Measurements from ENCODE around the gene LSMEM2. TPM values are rescaled to one million over a fixed set of nuclear protein-coding genes. Genes with fewer than 3 reads are reported as not detected.

LSMEM2 gene
- total RNA-seq, 1 donor from 2014 or later, result 0.18 TPM

DNA sequence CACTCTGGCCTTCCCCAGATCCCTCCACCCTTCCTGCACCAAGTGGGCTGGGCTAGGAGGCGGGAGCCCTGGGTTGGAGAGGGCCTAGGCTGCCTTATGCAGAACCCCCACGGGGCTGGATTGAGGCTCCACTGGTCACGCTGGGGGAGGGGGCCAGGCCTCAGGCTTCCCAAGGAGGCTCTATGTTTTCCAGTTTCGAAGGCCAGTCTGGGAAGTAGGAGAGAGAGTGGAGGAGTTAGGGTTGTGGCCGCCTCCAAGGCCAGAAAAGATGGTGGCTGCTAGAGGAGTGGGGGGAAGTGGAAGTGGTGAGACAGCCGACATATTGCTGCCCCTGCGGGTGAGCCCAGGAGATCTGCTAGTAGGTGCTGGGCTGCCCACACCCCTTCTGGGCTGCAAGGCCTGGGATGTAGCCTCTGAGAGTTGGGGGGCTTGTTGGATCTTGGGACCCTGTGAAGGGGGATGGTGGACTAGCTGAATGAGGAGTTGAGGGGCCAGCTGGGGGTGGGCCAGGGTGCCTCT, 41.7 kb upstream of the LSMEM2 start:
- TF ChIP-seq, protein P1, sequence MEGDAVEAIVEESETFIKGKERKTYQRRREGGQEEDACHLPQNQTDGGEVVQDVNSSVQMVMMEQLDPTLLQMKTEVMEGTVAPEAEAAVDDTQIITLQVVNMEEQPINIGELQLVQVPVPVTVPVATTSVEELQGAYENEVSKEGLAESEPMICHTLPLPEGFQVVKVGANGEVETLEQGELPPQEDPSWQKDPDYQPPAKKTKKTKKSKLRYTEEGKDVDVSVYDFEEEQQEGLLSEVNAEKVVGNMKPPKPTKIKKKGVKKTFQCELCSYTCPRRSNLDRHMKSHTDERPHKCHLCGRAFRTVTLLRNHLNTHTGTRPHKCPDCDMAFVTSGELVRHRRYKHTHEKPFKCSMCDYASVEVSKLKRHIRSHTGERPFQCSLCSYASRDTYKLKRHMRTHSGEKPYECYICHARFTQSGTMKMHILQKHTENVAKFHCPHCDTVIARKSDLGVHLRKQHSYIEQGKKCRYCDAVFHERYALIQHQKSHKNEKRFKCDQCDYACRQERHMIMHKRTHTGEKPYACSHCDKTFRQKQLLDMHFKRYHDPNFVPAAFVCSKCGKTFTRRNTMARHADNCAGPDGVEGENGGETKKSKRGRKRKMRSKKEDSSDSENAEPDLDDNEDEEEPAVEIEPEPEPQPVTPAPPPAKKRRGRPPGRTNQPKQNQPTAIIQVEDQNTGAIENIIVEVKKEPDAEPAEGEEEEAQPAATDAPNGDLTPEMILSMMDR (IDR thresholded peaks at IDR 0.05; ENCODE audit: unreplicated experiment), result no peak
- H3K4me1 Mint-ChIP-seq (ENCODE audit: unreplicated experiment), result peaks cover 54% of the 10 kb centered on the region
- H3K4me3 Mint-ChIP-seq (ENCODE audit: unreplicated experiment), result peak overlapping the region; percentile 100
- H3K27me3 Mint-ChIP-seq (ENCODE audit: unreplicated experiment), result peaks cover 27% of the 10 kb centered on the region
- H3K27ac Mint-ChIP-seq (ENCODE audit: unreplicated experiment), result peak overlapping the region; percentile 89
- no peaks in the 10 kb centered on the region for H3K9me3 Mint-ChIP-seq (ENCODE audit: unreplicated experiment)
- peaks cover 26% of the 10 kb centered on the region for H3K36me3 Mint-ChIP-seq (ENCODE audit: low read depth, unreplicated experiment)
- DNase-seq (ENCODE audit: low spot score), result no peak

DNA sequence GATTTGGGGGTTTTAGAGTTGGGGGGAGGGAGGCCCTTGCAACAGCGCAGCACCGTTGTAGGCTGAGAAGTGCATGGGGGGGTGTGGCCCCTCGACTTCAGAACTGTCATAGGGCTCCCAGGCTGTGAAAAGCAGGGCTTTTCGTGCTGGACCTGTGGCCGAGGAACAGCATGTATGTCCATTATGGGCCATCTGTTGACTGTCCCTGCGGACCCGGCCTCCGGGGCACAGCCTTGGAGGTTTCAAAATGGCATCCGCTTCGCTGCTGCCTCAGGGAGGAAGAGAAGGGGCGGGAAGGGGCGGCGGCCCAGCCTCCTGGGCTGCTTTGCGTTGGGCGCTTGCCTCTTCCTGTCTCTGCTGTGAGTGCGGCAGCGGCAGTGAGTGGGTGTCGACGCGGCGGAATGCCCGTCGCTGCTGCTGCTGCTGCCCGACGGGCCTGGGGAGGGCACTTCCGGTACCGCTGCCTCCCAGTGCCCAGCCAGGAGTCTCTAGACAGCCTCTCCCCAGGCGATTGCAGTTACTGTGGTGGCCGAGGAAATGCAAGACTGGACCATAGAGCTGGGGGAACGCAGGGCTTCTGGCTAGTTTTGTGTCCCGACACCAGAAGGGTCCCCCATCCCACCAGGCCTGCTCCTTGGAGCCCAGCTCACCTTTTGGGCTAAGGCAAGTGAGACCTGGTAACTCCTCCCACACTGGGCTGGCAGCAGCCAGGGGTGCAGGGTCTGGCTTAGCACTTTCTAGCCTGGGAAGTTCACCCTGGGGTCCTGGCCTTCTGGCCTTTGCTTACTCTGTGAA, 40.9 kb upstream of the LSMEM2 start:
- peaks cover 30% of the 10 kb centered on the region for H3K36me3 Mint-ChIP-seq (ENCODE audit: low read depth, unreplicated experiment)
- peak overlapping the region; percentile 89 for H3K27ac Mint-ChIP-seq (ENCODE audit: unreplicated experiment)
- peaks cover 56% of the 10 kb centered on the region for H3K4me1 Mint-ChIP-seq (ENCODE audit: unreplicated experiment)
- DNase-seq (ENCODE audit: low spot score), result peak; percentile 74
- TF ChIP-seq, protein P1 (IDR thresholded peaks at IDR 0.05; ENCODE audit: unreplicated experiment), result no peak
- no peaks in the 10 kb centered on the region for H3K9me3 Mint-ChIP-seq (ENCODE audit: unreplicated experiment)
- peaks cover 24% of the 10 kb centered on the region for H3K27me3 Mint-ChIP-seq (ENCODE audit: unreplicated experiment)
- peak overlapping the region; percentile 100 for H3K4me3 Mint-ChIP-seq (ENCODE audit: unreplicated experiment)

DNA sequence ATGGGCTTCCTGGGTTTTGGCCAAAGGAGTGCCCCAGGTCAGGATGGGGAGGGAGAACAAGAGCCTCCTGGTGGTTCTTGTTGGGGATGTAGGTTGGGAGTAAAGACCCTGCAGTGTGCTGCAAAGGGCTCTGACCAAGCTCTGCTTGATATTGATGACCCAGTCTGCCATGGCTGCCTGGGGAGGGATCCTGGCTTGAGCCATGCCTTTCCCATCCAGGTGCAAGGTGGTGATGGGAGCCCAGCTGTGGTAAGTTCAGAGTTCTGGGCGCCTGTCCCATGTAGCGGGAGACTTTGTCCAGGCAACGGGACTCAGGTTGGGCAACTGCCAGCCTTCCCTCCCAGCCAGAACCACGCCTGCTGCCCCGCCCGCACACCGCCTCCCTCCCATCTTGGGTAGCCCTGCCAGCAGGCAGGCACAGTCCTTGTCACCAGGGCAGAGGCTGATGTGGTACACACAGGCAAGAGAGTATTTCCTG, 40.3 kb upstream of the LSMEM2 start:
- TF ChIP-seq, protein P1 (IDR thresholded peaks at IDR 0.05; ENCODE audit: unreplicated experiment), result no peak
- H3K4me1 Mint-ChIP-seq (ENCODE audit: unreplicated experiment), result peaks cover 57% of the 10 kb centered on the region
- no peak for DNase-seq (ENCODE audit: low spot score)
- H3K9me3 Mint-ChIP-seq (ENCODE audit: unreplicated experiment), result no peaks in the 10 kb centered on the region
- H3K4me3 Mint-ChIP-seq (ENCODE audit: unreplicated experiment), result peak overlapping the region; percentile 100
- H3K36me3 Mint-ChIP-seq (ENCODE audit: low read depth, unreplicated experiment), result peaks cover 30% of the 10 kb centered on the region
- H3K27ac Mint-ChIP-seq (ENCODE audit: unreplicated experiment), result peak overlapping the region; percentile 90
- peaks cover 26% of the 10 kb centered on the region for H3K27me3 Mint-ChIP-seq (ENCODE audit: unreplicated experiment)

DNA sequence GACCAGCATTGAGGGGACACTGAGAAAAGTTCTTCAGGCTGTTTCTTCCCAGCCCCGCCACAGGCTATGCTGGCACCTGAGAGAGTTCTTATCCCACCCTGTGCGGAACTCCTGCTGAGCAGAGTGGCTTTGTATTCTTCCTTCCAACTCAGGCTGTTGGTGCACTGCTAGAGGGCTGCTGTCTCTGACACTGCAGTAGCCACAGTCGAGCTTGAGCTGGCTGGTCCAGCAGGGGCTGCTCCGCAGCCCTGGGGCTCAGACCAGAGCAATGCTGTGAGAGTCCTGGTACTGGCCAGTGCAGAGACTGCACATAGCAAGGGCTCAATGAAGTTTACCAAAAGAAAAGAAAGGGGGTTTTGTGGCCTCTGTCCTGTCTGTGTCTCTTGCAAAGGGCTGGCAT, 39.2 kb upstream of the LSMEM2 start:
- Mint-ChIP-seq H3K4me3 (ENCODE audit: unreplicated experiment) (peak overlapping the region; percentile 100), H3K36me3 (ENCODE audit: low read depth, unreplicated experiment) (peaks cover 34% of the 10 kb centered on the region), H3K9me3 (ENCODE audit: unreplicated experiment) (no peaks in the 10 kb centered on the region), H3K27me3 (ENCODE audit: unreplicated experiment) (peaks cover 28% of the 10 kb centered on the region), H3K4me1 (ENCODE audit: unreplicated experiment) (peaks cover 64% of the 10 kb centered on the region), H3K27ac (ENCODE audit: unreplicated experiment) (peak overlapping the region; percentile 90)
- DNase-seq (ENCODE audit: low spot score), result no peak
- TF ChIP-seq, protein P1 (IDR thresholded peaks at IDR 0.05; ENCODE audit: unreplicated experiment), result no peak

DNA sequence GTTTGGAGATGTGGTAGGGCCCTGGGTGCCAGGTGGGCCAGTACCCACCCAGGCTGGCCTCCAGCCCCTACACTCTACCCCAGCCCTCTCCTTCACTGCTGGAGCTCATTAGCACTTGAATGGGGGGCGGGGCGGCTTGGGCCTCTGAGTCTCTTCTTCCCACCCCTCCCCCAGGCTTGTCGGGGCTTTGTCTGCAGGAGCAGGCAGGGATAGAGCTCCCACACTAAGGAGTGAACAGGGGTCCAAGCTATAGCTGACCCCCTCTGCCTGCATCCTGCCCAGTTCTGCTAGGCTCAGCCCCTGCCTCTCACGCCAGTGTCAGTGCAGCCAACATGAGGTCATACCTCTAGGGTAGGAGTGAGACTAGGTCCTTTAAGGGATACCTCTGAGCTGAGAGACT, 37.7 kb upstream of the LSMEM2 start:
- TF ChIP-seq, protein P1 (IDR thresholded peaks at IDR 0.05; ENCODE audit: unreplicated experiment), result no peak
- Mint-ChIP-seq H3K27ac (ENCODE audit: unreplicated experiment) (peak overlapping the region; percentile 96), H3K9me3 (ENCODE audit: unreplicated experiment) (no peaks in the 10 kb centered on the region), H3K4me1 (ENCODE audit: unreplicated experiment) (peaks cover 76% of the 10 kb centered on the region), H3K27me3 (ENCODE audit: unreplicated experiment) (peaks cover 28% of the 10 kb centered on the region), H3K4me3 (ENCODE audit: unreplicated experiment) (peak overlapping the region; percentile 84), H3K36me3 (ENCODE audit: low read depth, unreplicated experiment) (peaks cover 34% of the 10 kb centered on the region)
- DNase-seq (ENCODE audit: low spot score), result peak; percentile 52

Measured in endothelial cell (in vitro differentiated cells).